Stomach (tissue), 4 donors: ENCODE measurements around the gene NR6A1.

Source experiments
- EP300 ChIP-seq: sonication (generic); formaldehyde crosslinking; IDR thresholded peaks from one replicate; pipeline ENCODE4 v1.6.1; 2017; ENCODE audit warnings: antibody characterized with exemption
- POLR2A ChIP-seq, 4 donors: fragments of 450-650 bp; IDR thresholded peaks; one replicate each; pipeline ENCODE4 v1.6.1; 2016; ENCODE audit warnings: antibody characterized with exemption in 4 of 4, control low read depth in 2 of 4, mild to moderate bottlenecking in 1 of 4, moderate library complexity in 1 of 4
- POLR2AphosphoS5 ChIP-seq, 3 donors: sonication (generic); formaldehyde crosslinking; IDR thresholded peaks; one replicate each; pipeline ENCODE4 v1.6.1; 2016; ENCODE audit warnings: antibody characterized with exemption in 3 of 3
- TF ChIP-seq, protein P1 (sequence below), 7 experiments: fragments of 450-650 bp in 4 of 7; fragments of 200-600 bp in 3 of 7; sonication (generic) in 3 of 7; IDR thresholded peaks; one replicate each; pipeline ENCODE4 v1.5.1; 2016 to 2019; ENCODE audit warnings: antibody characterized with exemption in 7 of 7, control low read depth in 2 of 7, mild to moderate bottlenecking in 1 of 7

DNA sequence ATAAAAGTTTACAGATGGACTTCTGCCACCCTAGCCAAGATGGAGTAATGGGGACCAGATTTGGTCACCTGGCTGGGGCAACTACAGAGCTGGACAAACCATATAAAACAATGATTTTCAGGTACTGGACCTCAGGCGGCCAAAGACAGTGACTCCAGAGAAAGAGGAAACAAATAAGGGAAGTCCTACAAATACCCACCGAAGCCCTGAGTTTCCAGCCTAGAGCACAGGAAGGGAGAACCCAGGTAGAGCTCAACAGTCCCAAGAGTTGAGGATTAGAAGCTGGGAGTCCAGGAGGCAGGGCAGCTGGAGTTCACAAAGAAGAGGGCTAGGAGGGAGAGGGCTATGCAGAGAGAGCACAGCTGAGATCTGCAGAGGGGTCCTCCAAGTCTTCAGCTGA is 157.3 kb downstream of the NR6A1 start:
- TF ChIP-seq POLR2A (IDR thresholded peaks at IDR 0.05) (no peak), EP300 (no peak), POLR2AphosphoS5 (IDR thresholded peaks at IDR 0.05) (no peak)
- TF ChIP-seq, protein P1, sequence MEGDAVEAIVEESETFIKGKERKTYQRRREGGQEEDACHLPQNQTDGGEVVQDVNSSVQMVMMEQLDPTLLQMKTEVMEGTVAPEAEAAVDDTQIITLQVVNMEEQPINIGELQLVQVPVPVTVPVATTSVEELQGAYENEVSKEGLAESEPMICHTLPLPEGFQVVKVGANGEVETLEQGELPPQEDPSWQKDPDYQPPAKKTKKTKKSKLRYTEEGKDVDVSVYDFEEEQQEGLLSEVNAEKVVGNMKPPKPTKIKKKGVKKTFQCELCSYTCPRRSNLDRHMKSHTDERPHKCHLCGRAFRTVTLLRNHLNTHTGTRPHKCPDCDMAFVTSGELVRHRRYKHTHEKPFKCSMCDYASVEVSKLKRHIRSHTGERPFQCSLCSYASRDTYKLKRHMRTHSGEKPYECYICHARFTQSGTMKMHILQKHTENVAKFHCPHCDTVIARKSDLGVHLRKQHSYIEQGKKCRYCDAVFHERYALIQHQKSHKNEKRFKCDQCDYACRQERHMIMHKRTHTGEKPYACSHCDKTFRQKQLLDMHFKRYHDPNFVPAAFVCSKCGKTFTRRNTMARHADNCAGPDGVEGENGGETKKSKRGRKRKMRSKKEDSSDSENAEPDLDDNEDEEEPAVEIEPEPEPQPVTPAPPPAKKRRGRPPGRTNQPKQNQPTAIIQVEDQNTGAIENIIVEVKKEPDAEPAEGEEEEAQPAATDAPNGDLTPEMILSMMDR (IDR thresholded peaks at IDR 0.05): no peak
